ENCODE results near the gene CENPT. TPM values are rescaled to one million over a fixed set of nuclear protein-coding genes. Genes with fewer than 3 reads are reported as not detected.

The CENPT gene
- polyA plus RNA-seq, 10 donors: 20.8 to 47.6 (median 34.1) TPM

Other genes starting within 250 kb of the CENPT start
- 1 to 10 TPM in 2 of 10 donors, under 1 TPM in 8; 0.33 to 4.2 (median 0.55) TPM for gene CARMIL2, start 202.5 kb downstream of the CENPT start, polyA plus RNA-seq (ENCODE audit: insufficient read length in 10 of 10)
- gene ACD, start 187.4 kb downstream of the CENPT start, polyA plus RNA-seq (ENCODE audit: insufficient read length in 10 of 10): 10 to 100 TPM; 11.2 to 17.4 (median 14.1) TPM
- gene PARD6A, start 186.7 kb downstream of the CENPT start, polyA plus RNA-seq (ENCODE audit: insufficient read length in 10 of 10): 1 to 10 TPM in 6 of 10 donors, under 1 TPM in 4; 0.40 to 1.4 (median 1.2) TPM
- gene ENKD1, start 180.9 kb downstream of the CENPT start, polyA plus RNA-seq (ENCODE audit: insufficient read length in 10 of 10): 10 to 100 TPM in 1 of 10 donors, 1 to 10 TPM in 9; 5.9 to 11.2 (median 7.4) TPM
- gene C16orf86, start 180.9 kb downstream of the CENPT start, polyA plus RNA-seq (ENCODE audit: insufficient read length in 10 of 10): 1 to 10 TPM; 1.5 to 3.0 (median 2.3) TPM
- gene GFOD2, start 128.4 kb downstream of the CENPT start, polyA plus RNA-seq (ENCODE audit: insufficient read length in 10 of 10): 10 to 100 TPM; 11.5 to 19.8 (median 13.7) TPM
- gene RANBP10, start 41.1 kb downstream of the CENPT start, polyA plus RNA-seq (ENCODE audit: insufficient read length in 10 of 10): 10 to 100 TPM; 14.1 to 27.2 (median 20.3) TPM
- gene TSNAXIP1, start 40.8 kb downstream of the CENPT start, polyA plus RNA-seq (ENCODE audit: insufficient read length in 10 of 10): 1 to 10 TPM; 1.1 to 3.5 (median 1.6) TPM
- 10 to 100 TPM; 20.1 to 29.7 (median 24.6) TPM for gene THAP11, start 5.4 kb downstream of the CENPT start, polyA plus RNA-seq (ENCODE audit: insufficient read length in 10 of 10)
- gene NUTF2, start 760 bp downstream of the CENPT start, polyA plus RNA-seq (ENCODE audit: insufficient read length in 10 of 10): 100 to 1,000 TPM; 104 to 135 (median 122) TPM
- gene EDC4, start 25.4 kb upstream of the CENPT start, polyA plus RNA-seq (ENCODE audit: insufficient read length in 10 of 10): 100 to 1,000 TPM in 5 of 10 donors, 10 to 100 TPM in 5; 85.2 to 115 (median 100) TPM
- 1 to 10 TPM in 3 of 10 donors, under 1 TPM in 6, not detected in 1; 0.39 to 1.5 (median 0.53) TPM for gene NRN1L, start 37.2 kb upstream of the CENPT start, polyA plus RNA-seq (ENCODE audit: insufficient read length in 10 of 10)
- gene PSKH1, start 45.6 kb upstream of the CENPT start, polyA plus RNA-seq (ENCODE audit: insufficient read length in 10 of 10): 10 to 100 TPM; 17.1 to 27.5 (median 20.7) TPM
- gene CTRL, start 84.2 kb upstream of the CENPT start, polyA plus RNA-seq (ENCODE audit: insufficient read length in 10 of 10): 1 to 10 TPM; 1.5 to 5.4 (median 3.1) TPM
- 10 to 100 TPM; 18.4 to 35.8 (median 26.8) TPM for gene PSMB10, start 89.2 kb upstream of the CENPT start, polyA plus RNA-seq (ENCODE audit: insufficient read length in 10 of 10)
- 10 to 100 TPM; 12.8 to 34.1 (median 21.9) TPM for gene LCAT, start 96.4 kb upstream of the CENPT start, polyA plus RNA-seq (ENCODE audit: insufficient read length in 10 of 10)
- gene SLC12A4, start 120.9 kb upstream of the CENPT start, polyA plus RNA-seq (ENCODE audit: insufficient read length in 10 of 10): 10 to 100 TPM; 29.8 to 56.0 (median 40.7) TPM
- under 1 TPM in 4 of 10 donors, not detected in 6; 0.05 to 0.33 (median 0.17) TPM for gene DPEP3, start 132.8 kb upstream of the CENPT start, polyA plus RNA-seq (ENCODE audit: insufficient read length in 10 of 10)
- 1 to 10 TPM in 6 of 10 donors, under 1 TPM in 4; 0.63 to 2.5 (median 1.2) TPM for gene DPEP2, start 151.8 kb upstream of the CENPT start, polyA plus RNA-seq (ENCODE audit: insufficient read length in 10 of 10)
- not detected for gene DPEP2NB, start 168.2 kb upstream of the CENPT start, polyA plus RNA-seq (ENCODE audit: insufficient read length in 10 of 10)
- gene DDX28, start 175.5 kb upstream of the CENPT start, polyA plus RNA-seq (ENCODE audit: insufficient read length in 10 of 10): 1 to 10 TPM; 4.6 to 6.7 (median 5.5) TPM
- gene DUS2, start 175.6 kb upstream of the CENPT start, polyA plus RNA-seq (ENCODE audit: insufficient read length in 10 of 10): 10 to 100 TPM; 10.2 to 15.0 (median 11.0) TPM
- gene NFATC3, start 237.7 kb upstream of the CENPT start, polyA plus RNA-seq (ENCODE audit: insufficient read length in 10 of 10): 10 to 100 TPM; 24.3 to 30.9 (median 27.0) TPM

All from muscle of back (tissue), 10 donors.